Frontal cortex (tissue), 4 donors: ENCODE results near the gene ANO2. TPM values are rescaled to one million over a fixed set of nuclear protein-coding genes. Genes with fewer than 3 reads are reported as not detected.

Experiments
- DNase-seq, 2 donors: peaks; one replicate each; pipeline ENCODE4 v3.0.0; 2012; ENCODE audit warnings: low spot score in 2 of 2
- FAIRE-seq: peaks from 2 replicates; lab custom pipeline; 2012; peaks lifted over from hg19 to GRCh38; lab: Jason Lieb, UNC
- total RNA-seq: library from RNA; depleted of rRNA; stranded (reverse); fragments of >200 nt; gene quantifications from one replicate; pipeline ENCODE4 v1.2.3, GENCODE V29; 2014
- donor health status: control.
- donor health status: control.
- donor health status: control.

ANO2 gene
- total RNA-seq, 1 donor from 2014 or later: 4.1 TPM

GRCh38 chr12:5577211-5577612 lies 367.8 kb downstream of the ANO2 start:
- DNase-seq (no peak), FAIRE-seq (no peak)

GRCh38 chr12:5575987-5576386 lies 369.1 kb downstream of the ANO2 start:
- no peak for DNase-seq
- no peak for FAIRE-seq

- FAIRE-seq (no peak), DNase-seq (no peak)
Measured at GRCh38 chr12:5575232-5575631, 369.8 kb downstream of the ANO2 start.

GRCh38 chr12:5573390-5573789 lies 371.7 kb downstream of the ANO2 start:
- DNase-seq (no peak), FAIRE-seq (no peak)

- no peak for FAIRE-seq
Measured at GRCh38 chr12:5571115-5571514, 373.9 kb downstream of the ANO2 start.

GRCh38 chr12:5570416-5570815 lies 374.6 kb downstream of the ANO2 start:
- no peak for FAIRE-seq

More at GRCh38 chr12:5571115-5571514, 373.9 kb downstream of the ANO2 start:
- DNase-seq: no peak

GRCh38 chr12:5568325-5568981 lies 376.6 kb downstream of the ANO2 start:
- FAIRE-seq: no peak
- DNase-seq: no peak

More at GRCh38 chr12:5570416-5570815, 374.6 kb downstream of the ANO2 start:
- DNase-seq: no peak

- no peak for FAIRE-seq
- DNase-seq: no peak
Measured at GRCh38 chr12:5567016-5567725, 377.9 kb downstream of the ANO2 start.

- no peak for DNase-seq
- no peak for FAIRE-seq
Measured at GRCh38 chr12:5565933-5566599, 379.0 kb downstream of the ANO2 start.

GRCh38 chr12:5562581-5562980 lies 382.5 kb downstream of the ANO2 start:
- DNase-seq (no peak), FAIRE-seq (no peak)

GRCh38 chr12:5561846-5562245 lies 383.2 kb downstream of the ANO2 start:
- FAIRE-seq (no peak), DNase-seq (no peak)

- DNase-seq (no peak), FAIRE-seq (no peak)
Measured at GRCh38 chr12:5561057-5561456, 384.0 kb downstream of the ANO2 start.

- no peak for FAIRE-seq
Measured at GRCh38 chr12:5560265-5560664, 384.8 kb downstream of the ANO2 start.

GRCh38 chr12:5557906-5558305 lies 387.2 kb downstream of the ANO2 start:
- FAIRE-seq (no peak), DNase-seq (no peak)

More at GRCh38 chr12:5560265-5560664, 384.8 kb downstream of the ANO2 start:
- no peak for DNase-seq

- DNase-seq: no peak
- no peak for FAIRE-seq
Measured at GRCh38 chr12:5556946-5557673, 387.9 kb downstream of the ANO2 start.

GRCh38 chr12:5556033-5556614 lies 388.9 kb downstream of the ANO2 start:
- DNase-seq: no peak
- FAIRE-seq: no peak

GRCh38 chr12:5554711-5555110 lies 390.3 kb downstream of the ANO2 start:
- FAIRE-seq: no peak
- DNase-seq: no peak

GRCh38 chr12:5549011-5549410 lies 396.0 kb downstream of the ANO2 start:
- DNase-seq (no peak), FAIRE-seq (no peak)

- FAIRE-seq (no peak), DNase-seq (no peak)
Measured at GRCh38 chr12:5548152-5548943, 396.7 kb downstream of the ANO2 start.
